Measurements from ENCODE around the gene PKLR.
A peak's percentile ranks its signal among the peaks of the same experiment; 100 is the strongest.
"Not testable (repeated sequence)": the region's sequence is repeated elsewhere in the genome, so short reads cannot be mapped to it uniquely, and the experiment has no call there.

The PKLR gene

DNA sequence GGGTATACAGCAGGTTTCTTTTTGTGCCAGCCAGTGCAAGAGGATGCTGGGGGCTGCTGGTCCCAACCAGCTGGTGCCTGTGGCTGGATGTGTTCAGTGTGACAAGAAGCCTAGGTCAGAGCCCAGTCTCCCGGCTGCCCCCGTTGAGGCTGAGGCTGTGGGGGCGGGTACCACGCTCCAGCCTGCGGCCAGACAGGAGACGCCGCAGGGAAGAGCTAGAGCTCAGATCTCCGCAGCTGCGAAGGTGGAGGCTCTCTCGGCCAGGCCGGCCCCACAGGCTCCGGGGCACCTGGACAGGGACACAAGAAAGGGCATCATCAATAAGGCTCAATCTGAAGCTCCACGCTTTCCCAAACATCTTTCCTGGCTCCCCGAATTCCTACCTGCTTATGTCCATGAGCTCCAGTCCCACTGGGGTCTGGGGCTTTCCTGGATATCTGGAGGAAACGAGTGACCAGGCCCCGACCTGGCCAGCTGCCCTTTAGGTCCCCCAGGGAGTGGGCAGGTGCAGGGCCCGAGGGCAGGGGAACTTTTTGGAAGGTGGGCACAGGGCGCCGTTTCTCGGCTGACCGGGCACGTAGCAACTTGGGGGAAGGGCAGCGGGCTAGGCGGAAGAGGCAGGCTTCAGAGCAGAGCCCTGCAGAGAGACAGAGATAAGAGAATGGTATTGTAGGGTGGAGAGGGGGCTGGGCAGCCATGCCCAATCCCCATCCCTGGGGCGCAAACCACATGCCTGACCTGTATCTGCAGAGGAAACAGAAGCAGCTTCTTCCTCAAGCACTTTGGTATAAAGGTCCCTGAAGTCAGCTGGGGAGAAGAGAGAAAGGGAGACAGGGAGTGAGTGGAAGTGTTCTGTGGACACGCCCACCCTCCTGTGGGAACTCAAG is 53.3 kb downstream of the PKLR start:
- no peak for ATAC-seq

DNA sequence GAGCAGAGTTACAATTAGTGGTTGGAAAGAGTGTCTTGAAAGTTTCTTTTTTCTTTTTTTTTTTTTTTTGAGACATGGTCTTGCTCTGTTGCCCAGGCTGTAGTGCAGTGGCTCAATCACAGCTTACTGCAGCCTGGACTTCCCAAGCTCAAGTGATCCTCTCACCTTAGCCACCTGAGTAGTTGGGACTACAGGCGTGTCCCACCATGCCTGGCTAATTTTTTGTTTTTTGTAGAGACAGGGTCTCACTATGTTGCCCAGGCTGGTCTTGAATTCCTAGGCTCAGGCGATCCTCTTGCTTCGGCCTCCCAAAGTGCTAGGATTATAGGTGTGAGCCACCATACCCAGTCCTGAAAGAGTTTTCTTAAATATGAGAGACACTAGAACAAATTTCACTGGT is 54.4 kb downstream of the PKLR start:
- not testable (repeated sequence) for H3K27ac Mint-ChIP-seq

More for the DNA sequence above, 53.3 kb downstream of the PKLR start:
- no peak overlapping the region for H3K27ac Mint-ChIP-seq
- H3K9me3 Mint-ChIP-seq: peaks cover 4% of the 10 kb centered on the region
- H3K36me3 Mint-ChIP-seq (ENCODE audit: low read depth): peaks cover 5% of the 10 kb centered on the region
- H3K27me3 Mint-ChIP-seq: peaks cover 3% of the 10 kb centered on the region
- no peak overlapping the region for H3K4me3 Mint-ChIP-seq
- DNase-seq: no peak
- H3K4me1 Mint-ChIP-seq: peaks cover 29% of the 10 kb centered on the region

DNA sequence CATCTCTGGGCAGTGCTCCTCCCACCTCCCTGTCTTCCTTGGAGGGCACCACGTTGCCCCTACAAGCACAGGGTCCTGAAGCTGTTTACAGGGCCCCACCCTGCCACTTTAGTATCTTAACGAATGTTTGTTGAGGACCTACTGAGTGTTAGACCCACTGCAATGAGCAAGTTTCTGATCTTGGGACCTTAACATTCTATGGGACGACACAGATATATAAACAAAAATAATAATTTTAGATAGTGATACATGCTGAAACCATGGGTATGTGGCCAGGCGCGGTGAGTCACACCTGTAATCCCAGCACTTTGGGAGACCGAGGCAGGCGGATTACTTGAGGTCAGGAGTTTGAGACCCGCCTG is 56.1 kb downstream of the PKLR start:
- H3K4me3 Mint-ChIP-seq: peak overlapping the region; percentile 81
- H3K9me3 Mint-ChIP-seq: peaks cover 4% of the 10 kb centered on the region
- H3K36me3 Mint-ChIP-seq (ENCODE audit: low read depth): peaks cover 7% of the 10 kb centered on the region
- H3K27ac Mint-ChIP-seq: peak overlapping the region; percentile 98
- ATAC-seq (no peak), DNase-seq (no peak)
- peaks cover 51% of the 10 kb centered on the region for H3K4me1 Mint-ChIP-seq
- H3K27me3 Mint-ChIP-seq: peaks cover 3% of the 10 kb centered on the region

More for the DNA sequence above, 54.4 kb downstream of the PKLR start:
- not testable (repeated sequence) for ATAC-seq; DNase-seq; H3K9me3 Mint-ChIP-seq; H3K36me3 Mint-ChIP-seq (ENCODE audit: low read depth); H3K27me3 Mint-ChIP-seq; H3K4me3 Mint-ChIP-seq
- peaks cover 40% of the 10 kb centered on the region for H3K4me1 Mint-ChIP-seq

DNA sequence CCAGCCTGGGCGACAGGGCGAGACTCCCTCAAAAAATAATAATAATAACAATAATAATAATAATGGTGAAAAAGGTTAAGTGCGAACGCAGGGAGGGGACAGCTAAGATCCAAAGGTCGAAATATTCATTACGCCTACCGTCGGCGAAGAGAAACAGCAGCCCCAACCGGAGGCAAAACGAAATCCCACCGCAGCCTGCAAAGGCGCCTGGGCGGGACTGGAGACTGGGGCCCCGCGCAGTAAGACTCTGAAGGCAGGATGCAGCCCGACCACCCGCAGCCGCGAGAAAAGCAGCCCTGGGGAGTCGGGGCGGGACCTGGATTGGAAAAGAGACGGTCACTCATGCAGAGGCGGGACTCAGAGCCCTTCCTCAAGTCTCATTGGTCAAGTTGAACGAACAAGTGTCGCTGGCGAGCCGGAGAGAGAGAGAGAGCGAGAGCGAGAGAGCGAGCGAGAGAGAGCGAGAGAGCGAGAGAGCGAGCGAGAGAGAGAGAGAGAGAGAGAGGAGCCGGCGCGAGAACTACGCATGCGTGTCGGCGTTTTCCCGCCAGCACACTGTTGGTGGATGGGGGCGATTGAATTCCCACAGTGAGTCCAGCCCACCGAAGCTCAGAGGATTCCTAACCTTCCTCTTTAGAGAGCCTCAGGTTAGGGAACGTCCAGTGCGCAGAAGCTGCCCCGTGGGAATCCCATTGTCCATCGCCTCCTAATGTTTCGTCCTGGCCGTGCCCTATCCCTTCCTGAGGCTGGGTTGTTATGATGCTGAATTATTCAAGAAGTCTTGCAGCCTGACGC is 56.7 kb downstream of the PKLR start:
- peak overlapping the region; percentile 81 for H3K4me3 Mint-ChIP-seq
- DNase-seq (peak; percentile 96), ATAC-seq (peak; percentile 96)
- peaks cover 48% of the 10 kb centered on the region for H3K4me1 Mint-ChIP-seq
- peaks cover 4% of the 10 kb centered on the region for H3K9me3 Mint-ChIP-seq
- peaks cover 3% of the 10 kb centered on the region for H3K27me3 Mint-ChIP-seq
- peak overlapping the region; percentile 98 for H3K27ac Mint-ChIP-seq
- H3K36me3 Mint-ChIP-seq (ENCODE audit: low read depth): peaks cover 7% of the 10 kb centered on the region

DNA sequence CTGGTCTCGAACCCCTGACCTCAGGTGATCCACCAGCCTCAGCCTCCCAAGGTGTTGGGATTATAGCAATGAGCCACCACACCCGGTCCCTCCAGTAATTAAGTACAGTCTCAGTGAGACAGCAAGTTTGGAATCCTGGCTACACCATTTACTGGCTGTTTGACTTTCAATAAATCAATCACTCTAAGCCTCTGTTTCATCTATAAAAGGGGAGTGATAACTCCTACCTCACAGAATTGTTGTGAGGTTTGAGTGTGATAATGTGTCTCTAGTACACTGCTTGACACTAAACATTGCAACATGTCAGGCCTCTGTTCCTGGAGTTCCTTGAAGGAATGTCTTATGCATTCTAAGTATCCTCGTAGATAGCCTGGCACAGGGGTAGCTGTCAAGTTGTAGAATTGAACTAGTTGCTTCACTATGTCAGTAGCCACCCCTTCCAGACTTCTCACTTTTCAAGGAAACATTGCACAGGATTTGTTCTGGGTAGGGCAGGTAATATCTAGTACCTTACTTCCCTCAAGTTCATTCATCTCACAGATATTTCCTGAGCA is 58.4 kb downstream of the PKLR start:
- peaks cover 4% of the 10 kb centered on the region for H3K9me3 Mint-ChIP-seq
- peaks cover 3% of the 10 kb centered on the region for H3K27me3 Mint-ChIP-seq
- DNase-seq: no peak
- H3K4me3 Mint-ChIP-seq: peak overlapping the region; percentile 81
- peaks cover 9% of the 10 kb centered on the region for H3K36me3 Mint-ChIP-seq (ENCODE audit: low read depth)
- no peak for ATAC-seq
- peak overlapping the region; percentile 86 for H3K27ac Mint-ChIP-seq
- peaks cover 48% of the 10 kb centered on the region for H3K4me1 Mint-ChIP-seq

DNA sequence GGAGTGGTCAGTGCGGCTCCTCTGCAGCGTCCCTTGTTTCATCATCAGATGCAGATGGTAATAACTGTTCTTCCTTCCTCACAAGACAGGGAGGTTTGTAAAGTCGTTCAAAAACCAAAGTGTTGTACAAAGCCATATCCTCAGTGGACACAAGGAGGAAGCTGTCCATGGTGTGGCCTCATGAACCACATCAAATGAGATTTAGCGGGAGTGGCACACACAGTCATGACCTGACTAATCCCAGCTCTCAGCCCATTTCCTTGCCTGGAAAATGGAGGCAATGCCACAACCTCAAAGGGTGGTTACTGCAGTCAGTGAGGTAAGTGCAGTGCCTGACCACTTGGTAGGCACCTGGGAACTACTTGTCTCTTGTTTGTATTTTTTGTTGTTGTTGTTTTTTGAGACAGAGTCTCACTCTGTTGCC is 59.4 kb downstream of the PKLR start:
- Mint-ChIP-seq H3K36me3 (ENCODE audit: low read depth) (peaks cover 9% of the 10 kb centered on the region), H3K27ac (peak overlapping the region; percentile 88), H3K27me3 (peaks cover 3% of the 10 kb centered on the region), H3K4me1 (peaks cover 48% of the 10 kb centered on the region), H3K9me3 (peaks cover 4% of the 10 kb centered on the region), H3K4me3 (peak overlapping the region; percentile 82)
- DNase-seq (no peak), ATAC-seq (no peak)

DNA sequence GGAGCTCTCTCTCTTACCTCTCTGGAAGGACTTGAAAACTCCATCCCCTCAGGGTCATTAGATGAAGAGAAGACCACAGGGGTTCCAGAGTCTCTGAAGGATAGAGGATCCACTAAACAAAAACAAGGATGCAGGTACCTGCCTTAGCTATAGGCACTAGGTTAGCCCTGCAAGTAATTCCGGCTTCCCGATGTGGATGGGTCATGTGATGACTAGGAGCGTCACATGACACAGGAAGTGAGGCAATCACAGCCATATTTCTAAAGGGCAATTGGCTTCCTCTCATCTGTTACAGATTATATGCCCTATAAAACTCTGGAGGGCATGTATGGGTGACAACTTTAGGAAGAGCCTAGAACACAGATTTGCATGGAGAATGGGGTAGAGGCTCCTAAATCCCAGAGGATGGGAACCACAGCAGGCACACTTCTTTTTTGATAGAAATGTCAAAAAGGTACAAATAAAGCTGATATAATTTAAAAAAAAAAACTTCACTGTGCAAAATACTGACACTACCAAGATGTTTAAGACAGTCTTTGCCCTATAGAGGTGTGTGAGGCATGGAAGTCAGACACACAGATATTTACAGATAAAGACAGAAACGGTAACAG is 60.1 kb downstream of the PKLR start:
- Mint-ChIP-seq H3K9me3 (peaks cover 4% of the 10 kb centered on the region), H3K36me3 (ENCODE audit: low read depth) (peaks cover 11% of the 10 kb centered on the region), H3K27ac (peak overlapping the region; percentile 88), H3K4me3 (peak overlapping the region; percentile 82), H3K4me1 (peaks cover 48% of the 10 kb centered on the region), H3K27me3 (peaks cover 3% of the 10 kb centered on the region)
- peak; percentile 48 for ATAC-seq
- DNase-seq: peak; percentile 66

All from activated naive CD8-positive, alpha-beta T cell treated with anti-CD3 and anti-CD28 coated beads, Interleukin-2, amount 50 U/mL, for 24 hours (primary cell).